Endothelial cell of umbilical vein (primary cell): ENCODE data around the gene SFMBT2. TPM values are rescaled to one million over a fixed set of nuclear protein-coding genes. Genes with fewer than 3 reads are reported as not detected.

ENCODE experiments used
- BruUV-seq: library from RNA; stranded (reverse); fragments of 400-500 nt; replicated peaks from 2 replicates; lab custom pipeline; 2021; lab: Mats Ljungman, UMichigan
- CTCF ChIA-PET: fragments of 300-600, 350-600 bp; sonication (Branson Sonifier 250); formaldehyde crosslinking; loops from one replicate; lab custom pipeline; 2021; ENCODE audit warnings: antibody characterized with exemption, inconsistent platforms; lab: Charles Lee
- POLR2A ChIA-PET: fragments of 300-600, 350-600 bp; sonication (Branson Sonifier 250); formaldehyde crosslinking; loops from one replicate; lab custom pipeline; 2021; ENCODE audit warnings: antibody characterized with exemption, inconsistent platforms; lab: Charles Lee
- DNase-seq: peaks from one replicate; pipeline ENCODE4 v3.0.0-alpha.2; 2011; ENCODE audit warnings: low read depth, low spot score
- FAIRE-seq: peaks from 2 replicates; lab custom pipeline; 2011; peaks lifted over from hg19 to GRCh38; lab: Jason Lieb, UNC
- H2AFZ ChIP-seq: 2 replicates; pipeline ENCODE4 v1.6.0; 2012; ENCODE audit warnings: low read depth, low read length, control low read depth, inconsistent platforms
- H3K27ac ChIP-seq: 2 replicates; pipeline ENCODE4 v1.5.1; 2011; ENCODE audit warnings: low read depth, mild to moderate bottlenecking, control low read depth, low read length, moderate library complexity; ENCODE audit not compliant: insufficient read depth
- H3K27me3 ChIP-seq, 2 experiments: 2 replicates each; pipeline versions ENCODE4 v1.6.0 to v1.6.1; 2011; ENCODE audit warnings: low read length in 2 of 2, mixed read lengths in 1 of 2; ENCODE audit not compliant: control insufficient read depth in 2 of 2, insufficient read depth in 2 of 2
- H3K36me3 ChIP-seq, 2 experiments: 2 replicates in 1 of 2; 3 replicates in 1 of 2; pipeline ENCODE4 v1.5.1; 2011; ENCODE audit warnings: low read length in 2 of 2, mild to moderate bottlenecking in 1 of 2, moderate library complexity in 1 of 2; ENCODE audit not compliant: control insufficient read depth in 2 of 2, insufficient read depth in 2 of 2; ENCODE audit errors: extremely low read depth in 1 of 2
- H3K4me1 ChIP-seq: 3 replicates; pipeline ENCODE4 v1.5.1; 2011; ENCODE audit warnings: mild to moderate bottlenecking, low read length; ENCODE audit not compliant: control insufficient read depth, insufficient read depth; ENCODE audit errors: extremely low read depth
- H3K4me2 ChIP-seq: 2 replicates; pipeline ENCODE4 v1.6.1; 2011; ENCODE audit warnings: low read length, control low read depth, mixed read lengths; ENCODE audit not compliant: insufficient read depth
- H3K4me3 ChIP-seq, 3 experiments: fragments of 200-600 bp in 1 of 3; sonication (generic), shearing (Covaris generic) in 1 of 3; replicated peaks in 1 of 3; 2 replicates each; pipeline ENCODE4 v1.5.1; 2011 to 2016; ENCODE audit warnings: control low read depth in 3 of 3, low read length in 3 of 3, mild to moderate bottlenecking in 2 of 3, inconsistent platforms in 1 of 3, low read depth in 1 of 3, moderate library complexity in 1 of 3; ENCODE audit not compliant: insufficient read depth in 1 of 3
- H3K79me2 ChIP-seq: 2 replicates; pipeline ENCODE4 v1.6.0; 2012; ENCODE audit warnings: low read length, inconsistent platforms; ENCODE audit not compliant: control insufficient read depth, insufficient read depth
- H3K9ac ChIP-seq: replicated peaks from 2 replicates; pipeline ENCODE3; 2011; ENCODE audit warnings: low read length, control low read depth; ENCODE audit not compliant: insufficient read depth; ENCODE audit errors: extremely low read depth
- H3K9me1 ChIP-seq: replicated peaks from 3 replicates; pipeline ENCODE4 v1.6.0; 2011; ENCODE audit warnings: mild to moderate bottlenecking, low read length; ENCODE audit not compliant: control insufficient read depth, insufficient read depth; ENCODE audit errors: extremely low read depth
- H3K9me3 ChIP-seq: replicated peaks from 2 replicates; pipeline ENCODE4 v1.5.1; 2012; ENCODE audit warnings: low read length, inconsistent platforms; ENCODE audit not compliant: control insufficient read depth, insufficient read depth
- H4K20me1 ChIP-seq: replicated peaks from 2 replicates; pipeline ENCODE3; 2011; ENCODE audit warnings: mild to moderate bottlenecking, low read length; ENCODE audit not compliant: control insufficient read depth, insufficient read depth; ENCODE audit errors: extremely low read depth
- CTCF ChIP-seq, 2 donors: IDR thresholded peaks; 1 replicate in 1 of 2; 2 replicates in 1 of 2; pipeline ENCODE4 v1.5.1; 2011; ENCODE audit warnings: low read length in 2 of 2, mild to moderate bottlenecking in 2 of 2, moderate library complexity in 2 of 2, control low read depth in 1 of 2, inconsistent platforms in 1 of 2, low read depth in 1 of 2; ENCODE audit not compliant: insufficient read depth in 1 of 2; ENCODE audit errors: extremely low read depth in 1 of 2
- EZH2 ChIP-seq: IDR thresholded peaks from 2 replicates; pipeline ENCODE4 v1.6.1; 2012; ENCODE audit warnings: borderline replicate concordance, low read depth, mild to moderate bottlenecking, moderate library complexity, low read length, inconsistent platforms; ENCODE audit not compliant: severe bottlenecking
- FOS ChIP-seq: IDR thresholded peaks from 2 replicates; pipeline ENCODE4 v1.6.1; 2011; ENCODE audit warnings: mild to moderate bottlenecking, low read length, moderate library complexity, borderline replicate concordance; ENCODE audit not compliant: insufficient read depth
- GATA2 ChIP-seq: IDR thresholded peaks from 2 replicates; pipeline ENCODE4 v1.7.0; 2011; ENCODE audit warnings: low read depth, mild to moderate bottlenecking, moderate library complexity, mixed read lengths, low read length; ENCODE audit not compliant: insufficient read length, insufficient read depth
- MAX ChIP-seq: IDR thresholded peaks from 2 replicates; pipeline ENCODE4 v1.6.1; 2011; ENCODE audit not compliant: insufficient read depth, insufficient read length
- MYC ChIP-seq: IDR thresholded peaks from one replicate; pipeline ENCODE4 v1.6.1; 2011; ENCODE audit warnings: mild to moderate bottlenecking, low read depth, low read length
- POLR2A ChIP-seq: IDR thresholded peaks from 2 replicates; pipeline ENCODE4 v1.6.1; 2012; ENCODE audit warnings: low read depth, mild to moderate bottlenecking, control low read depth, low read length
- POLR2AphosphoS5 ChIP-seq: IDR thresholded peaks from 2 replicates; pipeline ENCODE4 v1.6.1; 2012; ENCODE audit warnings: low read depth, mild to moderate bottlenecking, control low read depth, low read length, moderate library complexity; ENCODE audit not compliant: insufficient read depth
- dilution Hi-C: fragments of 300-500 bp; cut with MboI; formaldehyde crosslinking; loops from one replicate; pipeline ENCODE4 v1.15.0; 2019; ENCODE audit warnings: low sequenced_read_pairs; ENCODE audit not compliant: extremely low pct_ligation_motif_present
- intact Hi-C: fragments of 100-400 bp; cut with micrococcal nuclease; formaldehyde crosslinking; loops from one replicate; pipeline ENCODE4 v1.10.0; 2022
- polyA plus RNA-seq, 4 experiments: library from polyadenylated mRNA; depleted of rRNA in 3 of 4; stranded (reverse) in 3 of 4; unstranded in 1 of 4; fragments of >200 nt; gene quantifications; 2 replicates each; pipeline versions ENCODE4 v1.2.1 to v1.2.3, GENCODE V29; 2011 to 2012; ENCODE audit warnings: missing spikeins in 1 of 4
- total RNA-seq: library from RNA; stranded (reverse); gene quantifications from 2 replicates; pipeline ENCODE4 v1.2.3, GENCODE V29; 2021

The SFMBT2 gene
- total and polyA plus RNA-seq, 2 donors (not counting 3 experiments of a cell fraction or from before 2014, with no cell fraction given): 0.14 to 0.64 TPM

- no peaks in the 10 kb centered on the region for H4K20me1 ChIP-seq
- TF ChIP-seq POLR2A: no peak
- no peak for TF ChIP-seq CTCF (IDR thresholded peaks at IDR 0.05; ENCODE audit: extremely low read depth in 1 of 2, insufficient read depth in 1 of 2, low read depth in 1 of 2, low read length in 2 of 2)
- TF ChIP-seq FOS: no peak
- TF ChIP-seq MAX: no peak
- TF ChIP-seq POLR2AphosphoS5: no peak
- no peak for TF ChIP-seq GATA2
- no peak for TF ChIP-seq MYC
- no peak for TF ChIP-seq EZH2
- H2AFZ ChIP-seq: no peak overlapping the region
- no peak overlapping the region for H3K9ac ChIP-seq
- intact Hi-C loops: loop anchor here (5.0 kb wide), 2 partner anchors 400 to 455 kb away; no protein-coding TSS in a partner anchor
- CTCF ChIA-PET: no interaction called here
- DNase-seq (no peak), FAIRE-seq (no peak)
- no peak overlapping the region for H3K4me2 ChIP-seq
- H3K9me1 ChIP-seq: no peaks in the 10 kb centered on the region
- no peaks in the 10 kb centered on the region for H3K36me3 ChIP-seq
- dilution Hi-C loops: no loop called here
- no peak overlapping the region for H3K27ac ChIP-seq
- POLR2A ChIA-PET: no interaction called here
- no peak overlapping the region for H3K4me3 ChIP-seq
- H3K9me3 ChIP-seq: no peaks in the 10 kb centered on the region
- H3K27me3 ChIP-seq: no peaks in the 10 kb centered on the region
- no peaks in the 10 kb centered on the region for H3K79me2 ChIP-seq
- H3K4me1 ChIP-seq: no peaks in the 10 kb centered on the region
- no TSS peak for BruUV-seq
These were observed 288.3 kb downstream of the SFMBT2 start for GRCh38 chr10:7122561-7122960.
